ENCODE results near the gene TNFAIP2. TPM values are rescaled to one million over a fixed set of nuclear protein-coding genes. Genes with fewer than 3 reads are reported as not detected.

The TNFAIP2 gene
- total and polyA plus RNA-seq, 9 of the 15 experiments (the other 6 are each of a cell fraction or from before 2014, with no cell fraction given): 22.6 to 68.6 (median 44.6) TPM

DNA sequence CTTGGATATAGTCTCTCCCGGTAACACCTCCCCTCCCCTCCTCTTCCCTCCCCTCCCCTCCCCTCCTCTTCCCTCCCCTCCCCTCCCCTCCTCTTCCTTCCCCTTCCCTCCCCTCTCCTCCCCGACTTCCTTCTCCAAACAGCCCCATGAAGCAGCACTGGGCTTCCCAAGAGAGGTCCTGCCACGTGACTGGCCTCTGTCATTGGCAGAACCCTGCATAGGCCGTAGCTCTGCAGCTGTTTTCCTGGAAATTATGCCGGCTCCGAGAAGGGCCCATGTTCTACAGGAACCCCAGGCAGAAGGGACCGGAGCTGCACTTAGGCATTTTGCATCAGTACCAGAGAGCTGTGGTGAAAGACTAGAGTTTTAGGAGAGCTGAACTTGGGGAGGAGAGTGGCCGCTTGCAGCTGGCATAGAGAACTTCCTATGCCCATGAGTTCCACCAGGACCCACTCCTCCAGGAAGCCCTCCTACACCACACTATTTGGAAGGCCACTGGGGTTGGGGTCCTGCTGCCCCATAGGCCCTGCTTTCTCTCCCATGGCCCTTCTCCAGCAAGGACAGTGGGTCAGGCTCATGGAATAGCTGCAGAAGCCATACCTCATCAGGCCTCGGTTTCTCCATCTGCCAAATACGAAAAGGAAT is 5.1 kb upstream of the TNFAIP2 start (continued):
- TF ChIP-seq, protein P1, sequence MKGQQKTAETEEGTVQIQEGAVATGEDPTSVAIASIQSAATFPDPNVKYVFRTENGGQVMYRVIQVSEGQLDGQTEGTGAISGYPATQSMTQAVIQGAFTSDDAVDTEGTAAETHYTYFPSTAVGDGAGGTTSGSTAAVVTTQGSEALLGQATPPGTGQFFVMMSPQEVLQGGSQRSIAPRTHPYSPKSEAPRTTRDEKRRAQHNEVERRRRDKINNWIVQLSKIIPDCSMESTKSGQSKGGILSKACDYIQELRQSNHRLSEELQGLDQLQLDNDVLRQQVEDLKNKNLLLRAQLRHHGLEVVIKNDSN (CRISPR knock-in tag; IDR thresholded peaks at IDR 0.05): peak; percentile 66
- TF ChIP-seq MED1 (CRISPR knock-in tag; IDR thresholded peaks at IDR 0.05; ENCODE audit: borderline replicate concordance) (no peak), SIN3A (IDR thresholded peaks at IDR 0.05; ENCODE audit: borderline replicate concordance in 2 of 2, control insufficient read depth in 1 of 2, low read depth in 2 of 2, low read length in 2 of 2) (no peak), POU5F1 (IDR thresholded peaks at IDR 0.05; ENCODE audit: borderline replicate concordance, low read depth, low read length, partially characterized antibody) (no peak), FOXJ2 (tag; IDR thresholded peaks at IDR 0.05) (0 out of 2 replicates have a peak, but pooled peaks have one; percentile 17), ZFP36 (IDR thresholded peaks at IDR 0.05; ENCODE audit: low read depth, low read length, partially characterized antibody) (peak; percentile 62), SREBF1 (IDR thresholded peaks at IDR 0.05; ENCODE audit: borderline replicate concordance, low read depth, low read length) (no peak), TAF9B (IDR thresholded peaks at IDR 0.05; ENCODE audit: partially characterized antibody) (no peak), ZNF644 (tag; IDR thresholded peaks at IDR 0.05; ENCODE audit: low read depth) (0 out of 2 replicates have a peak, but pooled peaks have one; percentile 14), E2F3 (CRISPR knock-in tag; IDR thresholded peaks at IDR 0.05) (no peak), ZNF717 (CRISPR knock-in tag; IDR thresholded peaks at IDR 0.05) (no peak), SMARCA5 (IDR thresholded peaks at IDR 0.05) (no peak), HDGF (IDR thresholded peaks at IDR 0.05) (no peak)
- TF ChIP-seq, protein P2, sequence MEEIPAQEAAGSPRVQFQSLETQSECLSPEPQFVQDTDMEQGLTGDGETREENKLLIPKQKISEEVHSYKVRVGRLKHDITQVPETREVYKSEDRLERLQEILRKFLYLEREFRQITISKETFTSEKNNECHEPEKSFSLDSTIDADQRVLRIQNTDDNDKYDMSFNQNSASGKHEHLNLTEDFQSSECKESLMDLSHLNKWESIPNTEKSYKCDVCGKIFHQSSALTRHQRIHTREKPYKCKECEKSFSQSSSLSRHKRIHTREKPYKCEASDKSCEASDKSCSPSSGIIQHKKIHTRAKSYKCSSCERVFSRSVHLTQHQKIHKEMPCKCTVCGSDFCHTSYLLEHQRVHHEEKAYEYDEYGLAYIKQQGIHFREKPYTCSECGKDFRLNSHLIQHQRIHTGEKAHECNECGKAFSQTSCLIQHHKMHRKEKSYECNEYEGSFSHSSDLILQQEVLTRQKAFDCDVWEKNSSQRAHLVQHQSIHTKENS (CRISPR knock-in tag; IDR thresholded peaks at IDR 0.05): no peak
- TF ChIP-seq, protein P3, sequence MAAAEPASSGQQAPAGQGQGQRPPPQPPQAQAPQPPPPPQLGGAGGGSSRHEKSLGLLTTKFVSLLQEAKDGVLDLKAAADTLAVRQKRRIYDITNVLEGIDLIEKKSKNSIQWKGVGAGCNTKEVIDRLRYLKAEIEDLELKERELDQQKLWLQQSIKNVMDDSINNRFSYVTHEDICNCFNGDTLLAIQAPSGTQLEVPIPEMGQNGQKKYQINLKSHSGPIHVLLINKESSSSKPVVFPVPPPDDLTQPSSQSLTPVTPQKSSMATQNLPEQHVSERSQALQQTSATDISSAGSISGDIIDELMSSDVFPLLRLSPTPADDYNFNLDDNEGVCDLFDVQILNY (CRISPR knock-in tag; IDR thresholded peaks at IDR 0.05): no peak
- TF ChIP-seq, protein P4, sequence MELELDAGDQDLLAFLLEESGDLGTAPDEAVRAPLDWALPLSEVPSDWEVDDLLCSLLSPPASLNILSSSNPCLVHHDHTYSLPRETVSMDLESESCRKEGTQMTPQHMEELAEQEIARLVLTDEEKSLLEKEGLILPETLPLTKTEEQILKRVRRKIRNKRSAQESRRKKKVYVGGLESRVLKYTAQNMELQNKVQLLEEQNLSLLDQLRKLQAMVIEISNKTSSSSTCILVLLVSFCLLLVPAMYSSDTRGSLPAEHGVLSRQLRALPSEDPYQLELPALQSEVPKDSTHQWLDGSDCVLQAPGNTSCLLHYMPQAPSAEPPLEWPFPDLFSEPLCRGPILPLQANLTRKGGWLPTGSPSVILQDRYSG (tag; conservative IDR thresholded peaks at IDR 0.05; ENCODE audit: low read depth): peak; percentile 31; the same call in 1 of the 2 replicates
- TF ChIP-seq, protein P5, sequence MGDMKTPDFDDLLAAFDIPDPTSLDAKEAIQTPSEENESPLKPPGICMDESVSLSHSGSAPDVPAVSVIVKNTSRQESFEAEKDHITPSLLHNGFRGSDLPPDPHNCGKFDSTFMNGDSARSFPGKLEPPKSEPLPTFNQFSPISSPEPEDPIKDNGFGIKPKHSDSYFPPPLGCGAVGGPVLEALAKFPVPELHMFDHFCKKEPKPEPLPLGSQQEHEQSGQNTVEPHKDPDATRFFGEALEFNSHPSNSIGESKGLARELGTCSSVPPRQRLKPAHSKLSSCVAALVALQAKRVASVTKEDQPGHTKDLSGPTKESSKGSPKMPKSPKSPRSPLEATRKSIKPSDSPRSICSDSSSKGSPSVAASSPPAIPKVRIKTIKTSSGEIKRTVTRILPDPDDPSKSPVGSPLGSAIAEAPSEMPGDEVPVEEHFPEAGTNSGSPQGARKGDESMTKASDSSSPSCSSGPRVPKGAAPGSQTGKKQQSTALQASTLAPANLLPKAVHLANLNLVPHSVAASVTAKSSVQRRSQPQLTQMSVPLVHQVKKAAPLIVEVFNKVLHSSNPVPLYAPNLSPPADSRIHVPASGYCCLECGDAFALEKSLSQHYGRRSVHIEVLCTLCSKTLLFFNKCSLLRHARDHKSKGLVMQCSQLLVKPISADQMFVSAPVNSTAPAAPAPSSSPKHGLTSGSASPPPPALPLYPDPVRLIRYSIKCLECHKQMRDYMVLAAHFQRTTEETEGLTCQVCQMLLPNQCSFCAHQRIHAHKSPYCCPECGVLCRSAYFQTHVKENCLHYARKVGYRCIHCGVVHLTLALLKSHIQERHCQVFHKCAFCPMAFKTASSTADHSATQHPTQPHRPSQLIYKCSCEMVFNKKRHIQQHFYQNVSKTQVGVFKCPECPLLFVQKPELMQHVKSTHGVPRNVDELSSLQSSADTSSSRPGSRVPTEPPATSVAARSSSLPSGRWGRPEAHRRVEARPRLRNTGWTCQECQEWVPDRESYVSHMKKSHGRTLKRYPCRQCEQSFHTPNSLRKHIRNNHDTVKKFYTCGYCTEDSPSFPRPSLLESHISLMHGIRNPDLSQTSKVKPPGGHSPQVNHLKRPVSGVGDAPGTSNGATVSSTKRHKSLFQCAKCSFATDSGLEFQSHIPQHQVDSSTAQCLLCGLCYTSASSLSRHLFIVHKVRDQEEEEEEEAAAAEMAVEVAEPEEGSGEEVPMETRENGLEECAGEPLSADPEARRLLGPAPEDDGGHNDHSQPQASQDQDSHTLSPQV (IDR thresholded peaks at IDR 0.05): peak; percentile 35; the same call in 1 of the 2 replicates

All from K562 (cell line).